Activated naive CD4-positive, alpha-beta T cell treated with anti-CD3 and anti-CD28 coated beads, Interleukin-2, amount 50 U/mL, for 72 hours (primary cell): ENCODE results near the gene LRRC75B. TPM values are rescaled to one million over a fixed set of nuclear protein-coding genes. Genes with fewer than 3 reads are reported as not detected.
"Not testable (repeated sequence)": the region's sequence is repeated elsewhere in the genome, so short reads cannot be mapped to it uniquely, and the experiment has no call there.

Experiments
- ATAC-seq, 2 donors: fragments of 150-1000 bp; cut with Tn5 transposase; 2 replicates each; pipeline ENCODE4 v1.10.0; 2021; ENCODE audit warnings: mild to moderate bottlenecking in 2 of 2, moderate library complexity in 2 of 2
- DNase-seq, 2 donors: peaks; one replicate each; pipeline ENCODE4 v3.0.0; 2021 to 2022; ENCODE audit warnings: low spot score in 2 of 2
- H3K27ac Mint-ChIP-seq, 2 donors: one replicate each; pipeline ENCODE4 v1.8.0; 2022; ENCODE audit warnings: mild to moderate bottlenecking in 2 of 2, mixed read lengths in 2 of 2
- H3K36me3 Mint-ChIP-seq, 2 donors: one replicate each; pipeline ENCODE4 v1.8.0; 2022; ENCODE audit warnings: mixed read lengths in 2 of 2
- H3K9me3 Mint-ChIP-seq, 2 donors: one replicate each; pipeline ENCODE4 v1.8.0; 2022; ENCODE audit warnings: mixed read lengths in 2 of 2
- total RNA-seq, 2 donors: library from RNA; stranded (reverse); gene quantifications; one replicate each; pipeline ENCODE4 v1.2.3, GENCODE V29; 2022

LRRC75B gene
- total RNA-seq, 2 donors from 2014 or later, result 0.91 to 1.1 TPM

DNA sequence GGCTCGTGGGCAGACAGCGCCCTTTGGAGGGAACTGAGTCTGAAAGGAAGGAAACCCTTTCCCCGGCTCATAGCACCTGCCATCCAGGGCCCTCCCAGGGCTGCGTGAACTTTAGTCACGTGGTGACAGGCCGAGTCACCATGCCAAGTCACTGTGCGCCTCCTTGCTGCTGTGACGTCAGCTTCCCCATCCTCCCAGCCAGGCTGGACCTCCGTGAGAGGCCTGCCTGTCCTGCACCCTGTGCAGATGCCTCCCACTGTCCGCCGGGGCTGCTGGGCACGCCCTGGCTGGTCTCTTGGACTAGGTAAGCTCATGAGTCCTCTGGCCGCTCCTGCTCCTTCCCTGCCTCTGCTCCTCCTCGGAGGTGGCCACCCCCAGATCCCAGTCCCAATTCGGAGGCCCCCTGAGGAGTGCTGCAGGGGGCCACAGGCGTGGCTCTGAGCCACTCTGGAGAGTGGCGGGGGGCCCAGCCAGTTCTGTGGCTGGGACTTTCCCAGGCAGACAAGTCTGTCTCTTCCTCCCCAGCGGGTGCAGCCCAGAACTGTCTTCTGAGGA lies 14.6 kb upstream of the LRRC75B start:
- peak; percentile 66 to 89 for ATAC-seq
- not testable (repeated sequence) for H3K9me3 Mint-ChIP-seq

DNA sequence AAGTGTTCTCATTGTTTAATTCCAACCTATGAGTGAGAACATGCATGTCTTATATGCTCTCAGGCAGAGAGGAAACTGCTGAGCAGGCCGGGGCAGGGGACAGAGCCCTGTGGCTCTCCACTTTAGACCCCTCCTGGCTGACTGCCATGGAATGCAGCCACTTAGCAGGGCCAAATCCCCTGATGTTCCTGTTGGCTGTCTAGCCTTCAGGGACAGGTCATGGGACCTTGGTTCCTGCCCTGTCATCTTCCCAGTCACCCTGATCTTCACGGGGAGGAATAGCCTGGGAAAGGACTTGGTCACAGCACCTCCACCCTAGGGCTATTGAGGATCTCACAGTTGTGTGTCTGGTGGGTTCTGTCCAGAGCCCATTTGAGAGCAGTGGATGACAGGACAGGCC lies 13.5 kb upstream of the LRRC75B start:
- not testable (repeated sequence) for H3K27ac Mint-ChIP-seq, H3K9me3 Mint-ChIP-seq, H3K36me3 Mint-ChIP-seq, DNase-seq
- ATAC-seq, result peak in 1 of 2 donors; percentile 17

More for the DNA sequence above, 14.6 kb upstream of the LRRC75B start:
- peak; percentile 44 to 80 for DNase-seq
- not testable (repeated sequence) for H3K36me3 Mint-ChIP-seq
- peak overlapping the region; percentile 93 to 95 for H3K27ac Mint-ChIP-seq

DNA sequence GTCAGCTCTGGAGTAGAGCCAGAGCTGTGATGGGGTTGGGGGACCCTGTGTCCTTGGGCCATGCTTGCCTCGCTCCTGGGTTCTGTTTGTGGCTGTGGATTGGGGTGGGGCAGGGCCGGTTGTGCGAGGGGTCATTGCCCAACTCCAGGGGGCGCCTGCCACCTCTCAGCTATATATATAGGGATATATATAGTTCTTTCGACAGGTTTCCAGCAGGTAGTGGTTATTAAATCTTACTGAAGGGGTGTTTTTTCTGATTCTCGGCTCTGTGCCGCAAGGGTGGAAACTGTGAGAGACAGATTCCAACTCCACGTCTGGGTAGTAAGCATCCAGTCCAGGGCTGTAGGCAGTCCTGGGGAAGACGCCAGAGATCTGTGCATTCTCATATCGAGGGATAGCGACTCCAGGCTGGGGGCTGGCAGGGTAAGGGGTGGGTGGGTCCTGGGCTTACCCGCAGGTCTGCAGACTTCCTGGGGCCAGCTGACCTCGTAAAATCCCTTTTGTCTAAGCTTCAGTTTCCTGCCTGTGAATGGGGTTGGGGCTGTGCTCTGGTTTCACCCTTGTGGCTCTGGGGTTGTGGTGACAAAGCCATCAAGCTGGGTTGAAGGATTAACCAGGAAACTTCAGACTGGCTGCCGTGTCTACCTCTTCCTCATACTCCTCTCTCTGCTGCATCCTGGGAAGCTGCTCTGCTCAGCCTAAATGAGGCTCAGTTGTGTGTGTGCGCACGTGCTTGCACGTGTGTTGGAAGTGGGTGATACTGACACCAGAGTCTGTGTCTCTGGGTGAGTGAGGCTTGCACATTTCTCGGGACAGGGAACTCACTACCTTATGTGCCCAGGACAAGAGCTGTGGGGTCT lies 11.1 kb upstream of the LRRC75B start:
- H3K36me3 Mint-ChIP-seq, H3K9me3 Mint-ChIP-seq: not testable (repeated sequence)
- DNase-seq (peak in 1 of 2 donors; percentile 22), ATAC-seq (peak; percentile 52)
- peak overlapping the region; percentile 5 to 43 for H3K27ac Mint-ChIP-seq

GRCh38 chr22:24602847-24603769 lies 10.2 kb upstream of the LRRC75B start, which contains the start of gene GGT1:
GGT1 (plus strand) TSS chr22:24603193; CDS start chr22:24611082, 7,889 bp downstream.
- ATAC-seq, DNase-seq, H3K9me3 Mint-ChIP-seq, H3K36me3 Mint-ChIP-seq: not testable (repeated sequence)
- H3K27ac Mint-ChIP-seq, result peak within 1 kb of the TSS; percentile 5 to 43

DNA sequence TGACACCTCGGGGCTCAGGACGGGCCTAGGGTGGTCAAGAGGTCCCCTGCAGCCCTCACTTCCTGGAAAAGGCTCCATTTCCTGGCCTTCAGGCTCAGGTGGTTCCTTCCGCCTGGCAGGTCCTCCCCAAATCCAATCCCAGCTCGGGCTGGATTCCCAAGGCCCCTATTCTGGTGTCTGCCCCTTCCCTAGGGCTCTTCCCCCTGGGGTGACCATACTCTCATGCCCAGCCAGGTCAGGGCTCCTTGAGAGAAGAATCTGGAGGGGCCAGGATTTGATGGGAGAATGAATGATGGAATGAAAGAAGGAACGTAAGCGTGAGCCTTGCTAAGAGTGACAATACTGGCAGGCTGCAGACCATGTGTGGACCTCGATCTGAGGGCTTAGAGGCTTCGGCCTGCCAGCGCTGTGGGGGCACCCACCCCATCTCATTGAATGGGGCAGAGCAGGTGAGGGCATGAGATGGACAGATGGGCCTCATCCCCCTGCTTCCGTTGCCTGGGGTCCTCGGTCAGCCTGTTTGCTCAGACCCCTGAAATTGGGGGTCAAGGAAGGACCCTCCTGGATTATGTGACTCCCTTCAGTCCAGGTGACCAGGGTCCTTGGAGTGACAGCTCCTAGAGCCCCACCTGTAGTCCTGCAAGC lies 9.4 kb upstream of the LRRC75B start:
- DNase-seq, ATAC-seq, H3K9me3 Mint-ChIP-seq, H3K27ac Mint-ChIP-seq, H3K36me3 Mint-ChIP-seq: not testable (repeated sequence)

GRCh38 chr22:24601217-24602104 lies 8.6 kb upstream of the LRRC75B start:
- no peaks in the 10 kb centered on the region for H3K9me3 Mint-ChIP-seq
- H3K27ac Mint-ChIP-seq, result peak overlapping the region in 1 of 2 donors; percentile 44
- ATAC-seq (peak in 1 of 2 donors; percentile 25), DNase-seq (no peak)
- no peaks in the 10 kb centered on the region for H3K36me3 Mint-ChIP-seq

DNA sequence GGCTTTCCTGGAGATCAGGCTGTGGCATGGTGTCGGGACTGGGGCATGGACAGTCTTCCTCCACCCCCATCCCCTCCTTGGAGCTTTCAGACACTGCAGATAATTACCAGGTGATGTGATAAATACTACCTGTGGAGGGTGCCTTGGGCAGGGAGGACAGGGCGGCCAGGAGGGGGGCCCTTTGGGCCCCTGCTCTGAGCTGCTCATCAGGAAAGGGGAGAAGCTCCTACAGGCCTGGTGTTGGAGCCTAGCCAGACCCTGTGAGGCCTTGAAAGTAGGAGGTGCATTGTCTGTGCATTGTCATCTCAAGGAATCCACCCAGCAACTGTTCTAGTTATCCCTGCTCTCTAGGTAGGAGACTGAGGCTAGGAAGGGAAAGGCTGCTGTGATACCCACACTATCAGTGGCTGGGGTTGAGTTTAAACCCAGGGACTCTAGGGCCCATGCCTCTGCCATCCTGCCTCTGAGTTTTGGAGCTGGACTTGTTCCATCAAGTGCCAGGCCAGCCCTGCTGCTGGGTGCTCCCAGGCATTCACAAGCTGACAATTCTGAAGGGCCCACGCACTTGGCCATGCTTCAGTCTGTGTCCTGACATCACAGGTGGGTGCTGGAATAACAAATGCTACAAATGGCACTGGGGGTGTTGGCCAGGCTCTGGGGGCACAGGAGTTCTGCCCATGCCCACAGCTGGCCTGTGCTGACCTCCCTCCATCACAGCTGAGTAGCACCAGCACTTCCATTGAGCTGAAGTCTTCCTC lies 7.3 kb upstream of the LRRC75B start:
- ATAC-seq, H3K9me3 Mint-ChIP-seq, DNase-seq, H3K36me3 Mint-ChIP-seq: not testable (repeated sequence)
- H3K27ac Mint-ChIP-seq, result peak overlapping the region in 1 of 2 donors; percentile 22

DNA sequence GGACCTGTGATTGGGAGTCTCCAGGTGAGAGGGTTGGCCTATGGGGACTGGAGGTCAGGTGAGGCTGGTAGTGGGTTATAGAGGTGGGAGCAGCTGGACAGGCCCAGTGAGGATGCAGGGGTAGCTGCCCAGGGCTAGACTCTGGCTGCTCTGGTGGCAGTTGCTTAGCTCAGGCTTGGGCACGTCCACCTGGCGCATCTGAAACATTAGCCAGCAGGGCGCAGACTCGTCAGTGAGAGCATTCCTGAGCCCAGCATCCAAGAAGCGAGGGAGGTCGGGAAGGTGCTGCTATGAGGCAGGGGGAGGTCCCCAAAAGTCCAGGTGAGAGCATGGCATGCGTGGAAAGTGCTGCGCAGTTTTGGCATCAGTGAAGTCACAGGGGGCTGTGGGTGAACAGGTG lies 6.6 kb upstream of the LRRC75B start:
- no peak for ATAC-seq
- Mint-ChIP-seq H3K36me3 (no peaks in the 10 kb centered on the region), H3K9me3 (no peaks in the 10 kb centered on the region), H3K27ac (peak overlapping the region; percentile 22 to 40)
- no peak for DNase-seq

GRCh38 chr22:24597076-24597475 lies 4.2 kb upstream of the LRRC75B start:
- H3K36me3 Mint-ChIP-seq, H3K9me3 Mint-ChIP-seq, ATAC-seq, H3K27ac Mint-ChIP-seq, DNase-seq: not testable (repeated sequence)

DNA sequence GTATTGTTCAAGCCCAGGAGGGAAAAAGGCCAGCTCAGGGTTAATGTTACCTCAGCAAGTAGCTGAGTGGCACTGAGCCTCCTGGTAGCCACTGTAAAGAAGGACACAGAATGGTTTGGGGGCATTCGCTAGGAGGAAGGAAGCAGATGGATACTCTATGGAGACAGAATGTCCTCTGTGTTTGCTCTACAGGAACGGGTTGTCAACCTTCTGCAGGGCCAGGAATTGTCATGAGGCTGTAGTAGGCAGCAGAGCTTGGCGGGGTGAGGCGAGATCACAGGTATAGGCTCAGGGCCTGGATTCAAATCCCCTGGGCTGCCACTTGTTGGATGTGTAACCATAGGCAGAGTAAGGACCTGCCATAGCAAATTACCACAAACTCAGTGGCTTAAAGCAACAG lies 3.0 kb upstream of the LRRC75B start:
- no peak overlapping the region for H3K27ac Mint-ChIP-seq
- ATAC-seq, result no peak
- no peaks in the 10 kb centered on the region for H3K36me3 Mint-ChIP-seq
- no peaks in the 10 kb centered on the region for H3K9me3 Mint-ChIP-seq
- no peak for DNase-seq

DNA sequence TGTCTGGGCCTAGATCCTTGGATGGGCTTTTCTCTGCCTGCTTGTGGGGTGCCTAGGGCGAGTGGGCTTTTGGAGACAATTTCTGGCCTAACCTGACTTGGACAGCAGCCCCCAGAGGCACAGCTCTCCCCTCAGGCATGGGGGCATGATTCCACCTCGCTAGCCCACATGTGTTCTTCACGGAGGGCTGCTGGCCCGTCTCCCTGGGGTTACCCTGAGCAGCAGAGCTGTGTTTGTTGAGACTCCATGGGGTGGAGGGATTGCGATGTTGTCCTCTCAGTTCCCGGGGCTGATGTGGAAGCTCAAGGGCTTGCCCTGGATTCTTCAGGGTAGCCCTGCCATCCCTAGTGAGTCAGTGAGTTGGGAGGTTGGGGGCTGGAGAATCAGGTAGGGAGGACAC lies 2.4 kb upstream of the LRRC75B start:
- no peaks in the 10 kb centered on the region for H3K36me3 Mint-ChIP-seq
- DNase-seq, result no peak
- H3K9me3 Mint-ChIP-seq, result no peaks in the 10 kb centered on the region
- H3K27ac Mint-ChIP-seq, result peak overlapping the region in 1 of 2 donors; percentile 25
- no peak for ATAC-seq

DNA sequence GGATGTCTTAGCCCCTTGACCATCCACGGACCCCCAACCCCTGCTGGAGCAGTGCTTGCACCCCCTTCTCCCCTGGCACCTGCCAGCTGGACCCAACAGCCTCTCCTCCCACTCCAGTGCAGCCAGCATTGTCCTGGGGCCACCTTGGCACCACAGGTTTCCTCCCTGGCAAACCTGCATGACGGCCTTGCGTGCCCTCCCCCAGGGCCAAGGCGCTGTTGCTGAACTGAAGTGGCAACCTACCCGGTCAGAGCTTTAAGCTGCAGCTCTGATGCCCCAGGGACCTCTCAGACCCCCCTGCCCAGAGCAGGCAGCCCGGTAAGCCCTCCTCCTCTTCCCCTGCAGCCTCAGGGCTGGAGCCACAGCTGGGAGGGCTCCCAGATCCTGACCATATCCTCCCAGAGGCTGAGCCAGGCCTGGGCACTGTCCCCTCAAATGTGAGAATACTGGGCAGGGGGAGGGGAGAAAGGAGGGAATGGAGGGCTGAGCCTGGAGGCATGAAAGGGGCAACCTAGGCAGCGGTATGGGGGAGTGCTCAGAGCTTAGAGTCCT lies 1.8 kb upstream of the LRRC75B start:
- H3K27ac Mint-ChIP-seq, result no peak overlapping the region
- no peak for DNase-seq
- ATAC-seq, result no peak
- H3K36me3 Mint-ChIP-seq, result no peaks in the 10 kb centered on the region
- no peaks in the 10 kb centered on the region for H3K9me3 Mint-ChIP-seq

GRCh38 chr22:24593836-24594568 lies 1.1 kb upstream of the LRRC75B start:
- H3K36me3 Mint-ChIP-seq, result no peaks in the 10 kb centered on the region
- DNase-seq (no peak), ATAC-seq (no peak)
- no peaks in the 10 kb centered on the region for H3K9me3 Mint-ChIP-seq
- H3K27ac Mint-ChIP-seq, result no peak overlapping the region

- not testable (repeated sequence) for H3K36me3 Mint-ChIP-seq, DNase-seq, ATAC-seq, H3K9me3 Mint-ChIP-seq, H3K27ac Mint-ChIP-seq
Measured at GRCh38 chr22:24593559-24593835, 624 bp upstream of the LRRC75B start.
